KG1 (cell line): ENCODE measurements around the gene RALGPS1.

Source experiments
- DNase-seq: peaks from one replicate; lab custom pipeline; 2025; lab: John Stamatoyannopoulos, UW

The RALGPS1 gene

DNA sequence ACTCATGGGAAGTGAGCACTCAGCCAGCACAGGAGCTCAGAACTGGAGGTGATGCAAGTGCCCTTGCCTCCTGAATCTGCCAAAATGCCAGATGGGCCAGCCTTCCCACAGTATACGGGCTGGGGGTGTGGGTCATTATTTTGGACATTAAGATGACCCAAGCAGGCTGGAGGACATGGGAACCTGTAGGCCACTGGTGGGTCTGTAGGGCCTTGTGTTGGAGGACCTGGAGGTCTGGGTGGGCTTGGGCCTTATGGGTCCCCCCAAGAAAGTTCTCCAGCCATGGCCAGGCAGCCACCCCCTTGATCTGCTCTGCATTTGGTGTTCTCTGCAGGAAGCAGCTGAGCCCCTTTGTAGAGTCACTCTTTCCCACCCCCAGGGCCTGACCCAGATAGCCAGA is 278.9 kb downstream of the RALGPS1 start:
- no peak for DNase-seq

DNA sequence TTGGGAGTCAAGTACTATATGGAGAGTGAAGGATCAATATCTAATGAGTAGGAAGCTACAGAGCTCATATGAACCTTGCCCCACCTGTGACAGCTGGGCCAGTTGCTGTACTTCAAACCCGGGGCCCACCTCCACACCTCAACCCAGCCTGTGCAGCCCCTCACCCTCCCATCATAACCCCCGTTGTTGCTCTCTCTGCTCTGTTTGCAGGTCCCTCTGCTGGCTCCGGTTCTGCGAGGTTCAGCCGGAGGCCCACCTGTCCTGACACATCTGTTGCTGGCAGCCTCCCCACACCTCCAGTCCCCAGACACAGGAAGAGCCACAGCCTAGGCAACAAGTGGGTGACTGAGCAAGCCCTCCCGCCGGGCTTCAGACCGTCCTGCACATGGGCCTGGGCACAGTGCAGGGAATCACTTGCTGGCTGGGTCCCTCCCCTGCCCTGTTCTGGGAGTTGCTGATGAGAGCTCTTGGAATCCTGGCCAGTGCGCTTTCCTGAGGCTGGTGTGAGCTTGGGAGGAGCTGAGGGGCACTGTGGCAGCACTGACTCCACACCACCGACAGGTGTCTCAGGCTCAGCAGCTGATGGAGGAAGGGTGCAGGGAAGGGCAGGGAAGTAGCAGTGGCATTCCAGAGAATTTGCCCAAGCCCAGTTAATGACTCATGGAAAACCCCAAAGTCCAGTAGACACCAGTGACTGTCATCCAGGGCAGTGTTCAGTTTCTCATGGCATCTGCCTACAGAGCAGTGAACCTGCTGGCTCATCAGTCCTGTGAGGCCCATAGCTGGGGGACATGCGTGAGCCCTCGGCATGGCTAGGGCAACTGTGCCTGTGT is 280.5 kb downstream of the RALGPS1 start:
- no peak for DNase-seq

DNA sequence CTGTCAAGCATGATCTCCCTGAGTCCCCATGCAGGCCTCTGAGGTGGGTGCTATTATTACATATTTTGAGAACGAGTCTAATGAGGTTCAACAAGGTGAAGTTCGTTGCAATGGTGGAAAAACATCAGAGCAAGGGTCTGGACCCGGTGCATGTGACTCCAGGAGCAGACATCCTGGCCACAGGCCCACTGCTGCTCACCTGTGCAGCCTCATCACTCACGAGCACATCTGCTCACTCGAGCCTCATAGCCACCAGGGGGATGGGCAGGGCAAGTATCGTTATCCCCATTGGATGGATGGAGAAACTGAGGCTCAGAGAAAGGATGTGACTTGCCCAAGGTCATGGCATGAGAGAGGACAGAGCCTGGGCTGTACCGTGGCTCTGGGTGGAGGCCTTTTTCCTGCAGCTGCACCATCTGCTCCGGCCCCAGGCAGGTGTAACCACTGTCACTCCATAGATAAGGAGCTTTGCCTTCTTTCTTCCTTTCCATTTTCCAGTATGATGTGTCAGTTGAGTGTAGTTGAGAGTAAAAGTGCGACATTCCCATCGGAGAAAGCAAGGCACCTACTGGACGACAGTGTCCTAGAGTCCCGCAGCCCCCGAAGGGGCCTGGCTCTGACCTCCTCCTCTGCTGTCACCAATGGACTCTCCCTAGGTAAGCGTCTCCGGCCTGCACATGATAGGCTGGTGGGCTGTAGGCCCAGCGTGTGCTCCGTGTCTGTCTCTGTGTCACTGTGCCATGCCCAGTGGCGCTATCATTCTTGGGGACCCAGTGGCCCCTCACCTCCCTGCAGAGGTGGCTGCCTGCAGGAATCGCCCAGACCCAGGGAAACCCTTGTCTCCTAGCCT is 281.6 kb downstream of the RALGPS1 start:
- DNase-seq, result no peak

DNA sequence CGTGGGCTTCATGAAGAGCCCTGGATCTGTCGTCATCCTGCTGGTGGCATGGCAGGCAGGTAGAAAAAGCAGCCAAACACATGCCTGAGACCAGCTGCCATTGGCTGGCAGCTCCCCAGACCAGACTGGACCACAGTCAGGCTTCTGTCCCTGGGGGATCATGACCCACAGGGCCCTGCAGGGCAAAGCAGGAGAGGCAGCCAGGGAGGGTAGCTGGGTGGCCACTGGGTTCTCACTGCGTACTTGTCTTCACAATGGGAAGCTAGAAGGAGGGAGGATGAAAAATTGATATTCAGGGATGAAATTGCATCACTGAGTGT is 282.2 kb downstream of the RALGPS1 start:
- no peak for DNase-seq

DNA sequence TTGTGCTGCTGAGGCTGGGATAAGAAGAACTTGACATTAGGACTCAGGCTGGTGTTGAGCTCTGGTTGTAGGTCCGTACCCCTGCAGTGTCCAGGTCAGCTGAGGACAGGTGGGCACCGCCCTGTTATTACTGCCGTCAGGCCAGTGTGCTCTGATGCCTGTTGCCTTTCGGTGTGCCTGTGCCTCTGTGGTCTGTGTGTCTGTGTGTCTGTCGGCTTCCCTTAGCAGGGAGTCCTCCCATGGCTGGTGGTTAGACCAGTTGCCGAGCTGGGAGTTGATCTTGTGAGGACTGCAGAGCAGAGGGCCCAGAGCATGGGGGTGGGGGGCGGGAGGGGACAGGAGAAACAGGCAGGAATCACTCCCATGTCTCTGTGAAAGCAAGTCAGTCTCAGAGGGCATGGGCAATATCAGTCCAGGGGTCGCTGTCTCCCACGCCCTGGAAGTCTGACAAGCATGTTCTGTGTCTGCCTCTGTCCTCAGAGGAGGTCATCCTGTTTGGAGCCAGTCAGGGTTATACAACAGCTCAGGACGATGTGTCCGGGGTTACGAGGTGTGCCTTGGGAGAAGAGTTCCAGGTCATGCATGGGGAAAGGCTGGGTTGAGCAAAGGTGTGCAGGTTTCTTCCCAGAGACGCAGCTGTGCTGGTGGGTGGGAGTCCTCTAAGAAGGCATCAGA is 282.7 kb downstream of the RALGPS1 start:
- no peak for DNase-seq

DNA sequence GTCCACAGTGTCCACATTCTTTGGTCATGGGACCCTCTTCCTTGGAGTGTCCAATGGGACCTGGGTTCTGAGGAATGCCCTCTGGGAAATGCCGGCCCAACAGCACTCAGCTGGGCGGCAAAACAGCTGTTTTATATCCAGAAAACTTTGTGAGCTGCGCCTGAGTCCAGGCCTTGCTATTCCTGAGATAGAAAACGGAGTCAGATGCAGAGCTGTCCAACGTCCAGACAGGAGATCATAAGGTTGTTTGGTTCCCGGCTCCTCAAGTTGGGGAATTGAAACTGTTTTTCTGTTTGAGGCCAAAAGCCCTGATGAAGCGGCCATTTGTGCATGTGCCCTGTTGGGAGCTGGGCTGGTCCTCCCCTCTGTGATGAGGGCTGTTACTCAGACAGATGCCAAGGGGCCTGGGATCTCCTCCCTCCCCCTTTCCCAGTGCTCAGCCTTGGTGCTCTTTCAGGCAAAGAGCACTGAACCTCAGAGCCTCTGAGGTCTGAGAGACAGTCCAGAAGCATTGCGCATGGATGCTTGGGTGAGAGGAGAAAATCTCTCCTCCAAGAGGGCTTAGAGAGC is 283.4 kb downstream of the RALGPS1 start:
- no peak for DNase-seq

DNA sequence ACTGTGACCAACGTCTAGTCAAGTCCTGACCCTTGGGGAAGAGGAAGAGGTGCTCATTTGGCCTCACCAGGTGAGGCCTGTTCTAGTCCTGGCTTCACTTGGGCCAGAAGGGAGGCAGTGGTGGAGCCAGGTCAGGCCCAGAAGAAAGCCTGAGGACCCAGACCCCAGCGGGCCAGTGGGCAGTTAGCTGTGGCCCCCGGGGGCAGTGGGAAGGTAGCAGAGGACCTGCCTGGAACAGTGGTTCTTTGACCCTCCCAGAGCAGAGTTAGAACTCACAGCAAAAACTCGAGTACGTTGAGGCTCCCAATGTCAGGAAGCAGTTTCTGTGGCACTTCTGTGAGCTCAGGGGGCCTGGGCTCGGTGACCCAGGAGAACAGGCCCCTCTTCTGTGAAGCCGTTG is 284.0 kb downstream of the RALGPS1 start:
- DNase-seq, result no peak

DNA sequence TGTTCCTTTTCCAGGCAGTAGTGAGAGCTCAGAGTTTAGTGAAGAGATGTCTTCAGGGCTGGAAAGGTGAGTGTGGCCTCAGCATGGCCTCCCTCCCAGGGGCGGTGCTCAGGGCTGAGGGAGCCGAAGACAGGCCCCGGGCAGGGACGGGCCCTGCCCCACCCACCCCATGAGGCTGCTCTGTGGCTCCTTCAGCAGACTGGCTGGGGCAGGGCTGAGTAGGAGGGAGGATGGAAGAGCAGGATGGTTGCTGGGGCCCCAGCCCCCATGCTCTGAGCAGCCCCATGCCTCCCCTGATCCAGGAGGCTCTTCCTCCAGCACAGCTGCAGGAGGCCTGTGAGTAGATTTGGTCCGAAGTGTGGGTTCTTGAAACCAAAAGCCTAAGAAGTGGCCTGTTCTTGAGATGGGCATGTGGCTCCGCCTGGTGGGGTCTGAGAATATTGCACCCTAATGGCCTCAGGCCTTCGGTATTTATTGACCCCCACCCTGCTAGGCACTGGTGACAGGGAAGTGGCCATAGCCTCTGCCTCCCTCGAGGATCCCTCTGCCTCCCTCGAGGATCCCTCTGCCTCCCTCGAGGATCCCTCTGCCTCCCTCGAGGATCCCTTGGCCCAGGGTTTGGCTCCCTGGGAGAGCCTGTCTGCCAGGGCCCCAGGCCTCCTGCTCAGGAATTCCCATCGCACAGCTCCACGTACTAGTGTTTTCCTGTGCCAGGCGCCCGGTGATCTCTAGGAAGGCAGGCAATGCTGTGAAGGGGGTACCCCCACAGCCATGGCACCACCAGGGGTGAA is 284.6 kb downstream of the RALGPS1 start:
- peak; percentile 45 for DNase-seq

DNA sequence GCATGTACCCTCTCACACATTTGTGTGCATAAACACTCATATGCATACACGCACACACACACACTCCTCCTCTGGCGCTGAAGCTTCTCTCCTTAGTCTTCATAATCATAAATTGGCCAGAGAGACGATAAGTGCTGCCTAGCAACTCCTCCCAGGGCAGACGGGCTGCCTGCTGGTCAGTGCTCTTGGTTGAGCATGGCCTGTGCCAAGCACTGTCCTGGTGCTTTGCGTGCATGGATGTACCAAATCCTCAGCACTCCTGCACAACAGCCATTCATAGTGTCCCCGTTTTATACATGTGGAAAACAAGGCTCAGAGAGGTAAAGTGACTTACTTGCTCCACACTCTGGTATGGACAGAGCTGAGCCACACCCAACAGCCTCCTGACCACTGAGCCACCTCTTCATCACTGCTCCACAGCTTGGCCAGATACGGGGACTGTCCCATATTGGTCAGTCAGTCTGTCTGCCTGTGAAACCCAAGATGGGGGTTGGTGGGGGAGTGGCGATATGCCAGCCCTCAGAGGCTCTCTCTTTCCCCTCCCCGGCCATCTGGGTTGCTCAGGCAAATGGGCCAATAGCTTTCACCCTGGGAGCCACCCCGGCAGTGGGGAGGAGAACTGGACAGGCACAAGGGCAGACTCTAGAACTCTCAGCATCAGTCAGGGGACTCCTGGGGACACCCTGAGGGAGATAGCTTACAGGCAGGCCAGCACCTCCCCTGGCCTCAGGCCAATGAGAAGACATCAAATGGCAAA is 285.7 kb downstream of the RALGPS1 start:
- no peak for DNase-seq

DNA sequence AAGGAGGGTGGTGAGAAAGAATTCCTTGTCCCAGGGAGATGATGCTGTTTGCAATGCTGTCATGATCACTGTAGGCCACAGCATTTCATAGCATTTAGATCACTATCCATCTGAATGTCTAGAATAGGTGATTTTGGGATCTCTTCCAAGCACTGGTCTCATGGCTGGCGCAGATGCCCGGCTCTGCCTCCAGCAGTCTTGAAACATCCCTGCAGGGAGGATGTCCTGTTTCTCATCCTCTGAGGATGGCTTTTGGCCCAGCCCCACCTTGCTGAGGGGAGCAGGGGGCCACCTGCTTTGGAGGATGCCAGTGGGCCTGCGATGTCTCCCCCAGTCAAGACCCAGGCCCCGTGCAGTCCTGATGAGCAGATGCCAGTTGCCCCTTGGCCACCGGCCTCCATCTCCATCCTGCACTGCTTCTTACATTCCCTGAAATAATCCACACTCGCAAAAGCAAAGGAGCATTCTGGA is 286.5 kb downstream of the RALGPS1 start:
- DNase-seq, result no peak

DNA sequence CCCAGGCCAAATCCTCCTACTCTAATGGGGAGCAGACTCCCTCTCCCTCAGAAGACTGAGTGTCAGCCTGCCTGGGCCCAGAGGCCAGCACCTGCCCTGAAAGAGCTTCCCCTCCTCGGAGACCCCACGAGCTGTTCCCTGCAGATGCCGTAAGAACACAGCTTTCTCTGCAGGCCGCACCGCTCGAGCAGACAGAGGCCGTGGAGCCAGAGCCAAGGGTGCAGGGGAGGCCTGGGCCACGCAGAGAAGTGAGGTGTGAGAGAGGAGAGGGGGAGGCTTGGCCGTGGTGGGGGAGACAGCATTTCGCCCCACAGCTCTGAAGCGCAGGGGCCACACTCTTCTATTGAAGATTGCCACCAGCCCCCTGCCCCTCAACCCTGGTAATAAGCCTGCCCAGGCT is 287.1 kb downstream of the RALGPS1 start:
- no peak for DNase-seq

DNA sequence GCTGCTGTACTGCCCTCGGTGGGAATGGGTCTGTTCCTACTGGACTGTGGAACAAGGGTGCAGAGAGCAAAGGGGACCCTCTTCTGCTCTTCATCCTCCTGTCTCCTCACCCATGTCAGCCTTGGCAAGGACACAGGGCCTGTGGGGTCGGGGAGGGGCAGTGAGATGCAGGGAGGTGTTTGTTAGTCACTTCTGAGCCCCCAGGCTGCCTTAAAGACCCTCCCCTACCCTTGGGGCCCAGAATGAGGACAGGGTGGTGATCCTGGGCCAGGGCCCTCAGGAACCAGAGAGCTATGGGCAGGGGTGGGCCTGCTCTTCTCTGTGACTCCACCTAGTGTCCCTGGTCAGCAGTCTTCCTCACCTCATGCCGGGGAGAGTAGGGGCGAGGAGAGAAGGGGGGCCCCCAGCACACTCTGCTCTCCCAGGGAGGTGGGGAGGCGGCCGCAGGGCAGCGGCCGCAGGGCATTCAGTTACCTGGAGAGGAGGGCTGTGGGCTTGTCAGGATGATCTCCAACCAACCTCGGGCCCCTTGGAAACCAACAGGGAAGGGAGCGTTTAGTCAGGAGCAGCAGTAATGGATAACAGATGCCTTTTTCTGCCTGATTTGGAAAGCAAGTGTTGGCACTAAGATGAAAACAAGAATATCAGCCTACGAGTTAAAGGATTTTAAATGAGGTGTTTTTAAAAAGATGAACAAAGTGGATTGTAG is 288.0 kb downstream of the RALGPS1 start:
- DNase-seq, result no peak

DNA sequence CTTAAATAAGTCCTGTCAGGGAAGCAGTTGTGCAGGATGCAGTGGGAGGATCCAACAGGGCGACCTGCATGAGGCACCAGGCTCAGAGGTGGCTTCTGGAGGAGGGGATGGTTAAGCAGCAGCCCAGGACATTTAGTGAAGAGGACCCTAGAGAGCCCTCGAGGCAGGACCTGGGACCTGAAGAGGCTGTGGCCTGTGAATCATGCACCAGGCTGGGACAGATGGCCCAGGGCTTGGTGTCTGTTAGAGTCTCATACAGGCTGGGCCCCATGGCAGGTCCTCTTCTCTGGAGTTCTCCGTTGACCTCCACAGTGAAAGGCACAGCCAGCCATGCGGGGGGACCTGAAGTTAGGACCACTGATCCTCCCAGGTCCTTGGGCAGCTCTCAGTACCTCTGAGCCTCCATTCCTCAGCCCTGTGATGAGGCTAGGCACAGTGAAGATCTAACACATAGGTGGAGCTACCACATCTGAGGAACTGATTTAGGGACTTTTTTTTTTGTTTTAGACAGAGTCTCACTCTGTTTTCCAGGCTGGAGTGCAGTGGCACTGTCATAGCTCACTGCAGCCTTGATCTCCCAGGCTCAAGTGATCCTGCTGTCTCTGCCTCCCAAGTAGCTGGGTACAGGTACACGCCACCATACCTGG is 289.2 kb downstream of the RALGPS1 start:
- no peak for DNase-seq

DNA sequence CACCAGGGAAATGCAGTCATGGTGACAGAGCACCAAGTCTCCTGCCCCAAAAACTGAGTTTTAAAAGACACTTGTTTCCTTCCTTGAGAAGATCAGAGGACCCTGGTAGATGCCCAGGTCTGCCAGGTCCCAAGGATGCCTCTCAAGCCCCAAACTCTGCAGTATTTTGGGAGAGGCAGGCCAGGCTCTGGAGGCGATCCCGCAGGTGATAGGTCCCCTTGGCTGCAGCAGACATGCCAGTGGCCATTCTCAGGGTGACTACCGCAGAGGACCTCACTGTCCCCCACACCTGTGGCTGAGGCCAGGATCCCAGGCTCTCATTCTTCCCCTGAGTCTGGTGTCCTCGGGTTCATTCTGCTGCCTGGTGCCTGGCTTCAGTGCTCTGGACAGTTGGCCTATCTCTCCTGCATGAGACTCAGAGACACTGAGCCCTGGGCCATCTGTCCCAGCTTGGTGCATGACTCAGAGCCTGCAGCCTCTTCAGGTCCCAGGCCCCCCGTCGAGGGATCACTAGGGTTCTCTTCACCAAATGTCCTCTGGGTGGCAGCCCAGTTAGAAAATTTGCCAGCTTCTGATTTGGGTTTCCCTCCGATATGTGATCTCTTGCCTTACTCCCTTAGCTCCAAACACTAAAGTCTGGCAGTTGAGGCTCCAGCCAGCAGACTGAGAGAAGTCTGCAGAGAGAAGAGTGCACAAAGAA is 290.3 kb downstream of the RALGPS1 start:
- DNase-seq, result no peak

DNA sequence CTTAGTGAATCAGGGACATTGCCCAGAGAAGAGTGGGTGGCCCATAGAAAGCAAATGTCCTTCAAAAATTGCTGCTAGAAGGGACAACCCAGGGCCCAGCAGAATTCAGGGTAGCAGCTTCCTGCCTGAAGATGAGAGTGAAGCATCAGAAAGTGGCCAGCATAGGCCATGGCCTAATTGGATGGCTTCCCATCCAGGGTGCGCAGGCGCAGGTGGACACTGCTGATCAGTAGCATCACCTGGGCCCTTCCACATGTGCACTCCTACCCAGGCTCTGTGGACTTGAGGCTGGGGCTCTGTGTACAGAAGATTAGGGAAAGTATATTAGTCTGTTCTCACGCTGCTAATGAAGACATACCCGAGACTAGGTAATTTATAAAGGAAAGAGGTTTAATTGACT is 291.4 kb downstream of the RALGPS1 start:
- DNase-seq, result no peak

DNA sequence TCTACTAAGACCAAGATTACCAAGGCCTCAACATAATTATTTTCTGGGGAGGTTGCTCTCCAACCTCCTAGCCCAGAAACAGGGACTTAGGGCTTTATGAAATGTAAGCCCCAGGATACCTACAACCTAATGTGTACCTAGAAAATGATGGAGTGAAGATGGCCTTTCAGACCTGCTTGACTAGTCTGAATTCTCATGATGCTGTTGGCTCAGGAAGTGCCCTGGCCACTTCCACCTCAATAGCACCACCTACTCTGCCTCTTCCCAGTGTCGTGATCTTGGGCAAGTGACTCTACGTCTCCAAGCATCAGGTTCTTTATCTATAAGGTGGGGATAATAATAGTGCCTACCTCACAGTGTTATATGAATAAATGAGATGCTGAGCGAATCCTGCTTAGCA is 292.1 kb downstream of the RALGPS1 start:
- DNase-seq, result no peak

DNA sequence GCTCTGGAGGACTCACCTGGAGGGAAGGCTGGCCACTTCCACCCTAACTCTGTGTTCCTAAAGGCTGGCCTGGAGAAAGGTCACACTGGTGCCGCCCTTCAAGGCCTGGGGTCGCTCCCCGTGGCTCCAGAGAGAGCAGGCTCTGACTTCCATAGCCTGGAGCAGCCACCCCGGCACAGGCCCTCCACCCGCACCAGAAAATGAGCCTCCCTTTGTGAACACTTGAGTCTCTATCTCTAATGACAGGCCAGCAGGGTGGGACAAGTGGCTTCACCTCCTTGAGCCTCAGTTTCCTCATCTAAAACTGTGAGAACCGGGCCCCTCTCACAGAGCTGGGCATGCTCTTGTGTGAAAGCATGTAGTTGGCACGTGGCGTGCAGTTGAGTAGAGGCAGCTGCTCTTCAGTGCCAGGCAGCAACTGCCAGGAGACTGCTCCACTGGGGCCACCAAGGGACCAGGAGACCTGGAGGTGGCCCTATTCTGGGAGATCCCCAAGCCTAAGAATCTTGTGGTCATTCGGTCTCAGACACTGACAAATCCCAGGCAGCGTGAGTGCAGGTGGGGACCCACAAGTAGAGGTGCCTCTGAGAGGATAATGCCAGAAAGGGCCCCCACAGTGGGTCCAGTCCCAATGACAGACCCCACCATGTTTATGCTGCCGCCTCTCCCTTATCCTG is 293.3 kb downstream of the RALGPS1 start:
- no peak for DNase-seq

DNA sequence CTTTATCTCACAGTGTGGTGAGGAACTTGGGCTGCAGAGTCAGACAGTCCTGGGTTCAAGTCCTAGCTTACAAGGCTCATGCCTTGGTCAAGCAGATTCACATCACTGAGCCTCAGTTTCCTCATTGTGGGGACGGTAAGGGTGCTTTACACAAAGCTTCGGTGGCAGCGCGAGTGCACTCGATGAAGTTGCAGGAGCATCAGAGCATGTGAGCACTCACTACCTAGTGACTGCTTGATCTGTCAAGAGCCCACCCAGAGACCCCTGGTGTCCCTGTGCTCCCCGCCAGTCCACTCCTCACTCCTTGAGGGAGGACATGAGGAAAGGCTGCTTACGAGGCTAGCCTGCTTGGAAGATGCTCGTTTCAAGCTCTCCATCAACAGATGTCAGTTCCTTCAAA is 293.8 kb downstream of the RALGPS1 start:
- DNase-seq, result no peak
